Measurements from ENCODE around the gene TECPR1.

DNA sequence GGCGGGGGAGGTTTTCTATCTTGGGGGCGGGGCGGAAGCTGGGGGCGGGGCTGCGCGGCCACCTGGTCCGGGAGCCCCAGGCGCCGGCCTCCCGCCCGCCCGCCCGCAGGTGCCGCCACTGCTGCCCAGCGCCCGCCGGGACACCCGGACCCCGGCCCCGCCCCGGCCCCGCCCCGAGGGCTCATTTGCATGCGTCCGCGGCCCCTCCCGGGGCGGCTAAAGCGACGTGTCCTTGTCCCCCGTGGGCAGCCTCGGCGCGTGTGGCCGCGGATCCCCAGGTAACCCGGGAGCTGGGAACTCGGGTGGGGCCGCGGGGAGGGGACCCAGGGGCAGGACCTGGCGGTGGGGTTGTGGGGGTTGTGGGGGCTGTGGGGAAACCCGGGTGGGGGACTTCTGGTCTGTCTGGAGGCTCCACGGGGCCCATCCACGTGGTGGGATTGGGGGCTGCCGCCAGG is 40.8 kb downstream of the TECPR1 start, which contains the start of gene BHLHA15:
- TF ChIP-seq CTCF (IDR thresholded peaks at IDR 0.05; ENCODE audit: insufficient read depth, low read length): no peak
- no peak for TF ChIP-seq POLR2AphosphoS5 (IDR thresholded peaks at IDR 0.05; ENCODE audit: low read depth)
